GM12891 (cell line): ENCODE measurements around the gene GTF2I.
"Not testable (repeated sequence)": the region's sequence is repeated elsewhere in the genome, so short reads cannot be mapped to it uniquely, and the experiment has no call there.

ENCODE experiments used
- DNase-seq: peaks from one replicate; pipeline ENCODE4 v3.0.0; 2011; ENCODE audit warnings: low spot score; ENCODE audit not compliant: insufficient read length
- FAIRE-seq: peaks from 2 replicates; lab custom pipeline; 2011; peaks lifted over from hg19 to GRCh38; lab: Jason Lieb, UNC

The GTF2I gene

GRCh38 chr7:74758982-74759381, 101.5 kb downstream of the GTF2I start:
- not testable (repeated sequence) for DNase-seq, FAIRE-seq

GRCh38 chr7:74765205-74765918, 107.8 kb downstream of the GTF2I start:
- DNase-seq = not testable (repeated sequence)

GRCh38 chr7:74766509-74766908, 109.0 kb downstream of the GTF2I start:
- FAIRE-seq, DNase-seq: not testable (repeated sequence)

More at GRCh38 chr7:74765205-74765918, 107.8 kb downstream of the GTF2I start:
- not testable (repeated sequence) for FAIRE-seq

- FAIRE-seq, DNase-seq: not testable (repeated sequence)
Measured at GRCh38 chr7:74766991-74767390, 109.5 kb downstream of the GTF2I start.

- not testable (repeated sequence) for FAIRE-seq
Measured at GRCh38 chr7:74770062-74770461, 112.5 kb downstream of the GTF2I start.

GRCh38 chr7:74772093-74772492, 114.6 kb downstream of the GTF2I start:
- not testable (repeated sequence) for DNase-seq

More at GRCh38 chr7:74770062-74770461, 112.5 kb downstream of the GTF2I start:
- DNase-seq = not testable (repeated sequence)

GRCh38 chr7:74773760-74774750, 116.5 kb downstream of the GTF2I start, which contains the start of gene NCF1:
TSS of gene NCF1 (plus strand) at chr7:74774011. CDS start at chr7:74774032, 21 bp downstream.
- DNase-seq, FAIRE-seq: not testable (repeated sequence)

More at GRCh38 chr7:74772093-74772492, 114.6 kb downstream of the GTF2I start:
- not testable (repeated sequence) for FAIRE-seq

GRCh38 chr7:74775111-74775510, 117.6 kb downstream of the GTF2I start:
- not testable (repeated sequence) for FAIRE-seq, DNase-seq

GRCh38 chr7:74779053-74779452, 121.5 kb downstream of the GTF2I start:
- not testable (repeated sequence) for FAIRE-seq, DNase-seq

- not testable (repeated sequence) for FAIRE-seq, DNase-seq
Measured at GRCh38 chr7:74781746-74782145, 124.2 kb downstream of the GTF2I start.

GRCh38 chr7:74783595-74783994, 126.1 kb downstream of the GTF2I start:
- not testable (repeated sequence) for FAIRE-seq, DNase-seq

GRCh38 chr7:74788369-74789150, 131.0 kb downstream of the GTF2I start:
- not testable (repeated sequence) for FAIRE-seq, DNase-seq

GRCh38 chr7:74789200-74789736, 131.8 kb downstream of the GTF2I start:
- not testable (repeated sequence) for FAIRE-seq, DNase-seq

- not testable (repeated sequence) for FAIRE-seq, DNase-seq
Measured at GRCh38 chr7:74797848-74798622, 140.5 kb downstream of the GTF2I start.

GRCh38 chr7:74798644-74799043, 141.1 kb downstream of the GTF2I start:
- DNase-seq, FAIRE-seq: not testable (repeated sequence)
